Immature natural killer cell (primary cell): Measurements from ENCODE around the gene NEURL1. TPM values are rescaled to one million over a fixed set of nuclear protein-coding genes. Genes with fewer than 3 reads are reported as not detected.

Experiments used
- DNase-seq, 3 donors: peaks; one replicate each; pipeline ENCODE4 v3.0.0; 2022; ENCODE audit warnings: mixed read lengths in 1 of 3
- H3K27ac Mint-ChIP-seq, 6 donors: one replicate each; pipeline ENCODE4 v1.8.0; 2020; ENCODE audit warnings: mixed read lengths in 6 of 6, mild to moderate bottlenecking in 5 of 6, inconsistent platforms in 4 of 6, moderate library complexity in 3 of 6
- H3K27me3 Mint-ChIP-seq, 3 donors: one replicate each; pipeline ENCODE4 v1.8.0; 2020 to 2021; ENCODE audit warnings: low read depth in 3 of 3, mild to moderate bottlenecking in 3 of 3, mixed read lengths in 3 of 3, moderate library complexity in 3 of 3, inconsistent platforms in 1 of 3
- H3K36me3 Mint-ChIP-seq, 3 donors: one replicate each; pipeline ENCODE4 v1.8.0; 2020; ENCODE audit warnings: mixed read lengths in 3 of 3, inconsistent platforms in 2 of 3, mild to moderate bottlenecking in 2 of 3
- H3K4me1 Mint-ChIP-seq, 2 donors: one replicate each; pipeline ENCODE4 v1.8.0; 2020; ENCODE audit warnings: inconsistent platforms in 2 of 2, mild to moderate bottlenecking in 2 of 2, mixed read lengths in 2 of 2, moderate library complexity in 1 of 2
- H3K4me3 Mint-ChIP-seq, 5 donors: one replicate each; pipeline ENCODE4 v1.8.0; 2020; ENCODE audit warnings: mild to moderate bottlenecking in 5 of 5, mixed read lengths in 5 of 5, inconsistent platforms in 3 of 5, moderate library complexity in 3 of 5
- H3K9me3 Mint-ChIP-seq, 6 donors: one replicate each; pipeline ENCODE4 v1.8.0; 2020; ENCODE audit warnings: mild to moderate bottlenecking in 6 of 6, mixed read lengths in 6 of 6, inconsistent platforms in 4 of 6, moderate library complexity in 3 of 6
- polyA plus RNA-seq, 3 donors: library from polyadenylated mRNA; unstranded; fragments of 300-500 nt; fragmentation: Illumina TruSeq; gene quantifications; one replicate each; pipeline ENCODE4 v1.2.3, GENCODE V29; 2021

NEURL1 gene
- polyA plus RNA-seq, 3 donors from 2014 or later = 0.07 to 0.35 TPM; not detected in 1

GRCh38 chr10:103636492-103636891, 143.0 kb downstream of the NEURL1 start:
- Mint-ChIP-seq H3K9me3 (no peaks in the 10 kb centered on the region), H3K27ac (no peak overlapping the region), H3K36me3 (no peaks in the 10 kb centered on the region), H3K27me3 (peaks cover 0 to 1% (median 0%) of the 10 kb centered on the region in 3 donors), H3K4me1 (peaks cover 0 to 13% of the 10 kb centered on the region in 2 donors), H3K4me3 (no peak overlapping the region)
- DNase-seq = no peak

- Mint-ChIP-seq H3K4me1 (peaks cover 0 to 10% of the 10 kb centered on the region in 2 donors), H3K27ac (no peak overlapping the region), H3K9me3 (no peaks in the 10 kb centered on the region), H3K36me3 (no peaks in the 10 kb centered on the region), H3K27me3 (peaks cover 0 to 1% (median 0%) of the 10 kb centered on the region in 3 donors), H3K4me3 (no peak overlapping the region)
- DNase-seq = no peak
Observed at GRCh38 chr10:103637011-103637410, 143.5 kb downstream of the NEURL1 start.

- H3K9me3 Mint-ChIP-seq = no peaks in the 10 kb centered on the region
- peaks cover 0 to 1% (median 0%) of the 10 kb centered on the region in 3 donors for H3K27me3 Mint-ChIP-seq
- no peak overlapping the region for H3K27ac Mint-ChIP-seq
- peaks cover 0 to under 1% of the 10 kb centered on the region in 2 donors for H3K4me1 Mint-ChIP-seq
- no peak overlapping the region for H3K4me3 Mint-ChIP-seq
- no peaks in the 10 kb centered on the region for H3K36me3 Mint-ChIP-seq
- DNase-seq = no peak
Observed at GRCh38 chr10:103637927-103638557, 144.5 kb downstream of the NEURL1 start.

GRCh38 chr10:103638948-103639347, 145.4 kb downstream of the NEURL1 start:
- H3K36me3 Mint-ChIP-seq = no peaks in the 10 kb centered on the region
- H3K9me3 Mint-ChIP-seq = no peaks in the 10 kb centered on the region
- no peak for DNase-seq
- peaks cover 0 to 1% (median 0%) of the 10 kb centered on the region in 3 donors for H3K27me3 Mint-ChIP-seq
- H3K4me1 Mint-ChIP-seq = no peaks in the 10 kb centered on the region
- no peak overlapping the region for H3K4me3 Mint-ChIP-seq
- H3K27ac Mint-ChIP-seq = peak overlapping the region in 1 of 6 donors; percentile 27

- H3K9me3 Mint-ChIP-seq = no peaks in the 10 kb centered on the region
- H3K4me3 Mint-ChIP-seq = no peak overlapping the region
- H3K36me3 Mint-ChIP-seq = no peaks in the 10 kb centered on the region
- H3K27me3 Mint-ChIP-seq = peaks cover 0 to 2% (median 1%) of the 10 kb centered on the region in 3 donors
- no peak for DNase-seq
- peak overlapping the region in 1 of 6 donors; percentile 12 for H3K27ac Mint-ChIP-seq
- no peaks in the 10 kb centered on the region for H3K4me1 Mint-ChIP-seq
Observed at GRCh38 chr10:103640436-103641181, 147.1 kb downstream of the NEURL1 start.

- DNase-seq = no peak
- Mint-ChIP-seq H3K4me1 (no peaks in the 10 kb centered on the region), H3K27me3 (peaks cover 0 to 2% (median 1%) of the 10 kb centered on the region in 3 donors), H3K36me3 (no peaks in the 10 kb centered on the region), H3K9me3 (no peaks in the 10 kb centered on the region), H3K4me3 (no peak overlapping the region), H3K27ac (no peak overlapping the region)
Observed at GRCh38 chr10:103641326-103641725, 147.8 kb downstream of the NEURL1 start.

Other genes starting within 250 kb of the NEURL1 start
- gene RPEL1, start 247.8 kb upstream of the NEURL1 start, polyA plus RNA-seq = not detected
- gene INA, start 216.6 kb upstream of the NEURL1 start, polyA plus RNA-seq = not detected
- 10 to 100 TPM in 1 of 3 donors, 1 to 10 TPM in 2; 7.5 to 11.6 (median 9.1) TPM for gene PCGF6, start 142.6 kb upstream of the NEURL1 start, polyA plus RNA-seq
- gene TAF5, start 125.7 kb upstream of the NEURL1 start, polyA plus RNA-seq = 1 to 10 TPM; 2.1 to 3.1 (median 2.8) TPM
- gene ATP5MK, start 97.2 kb upstream of the NEURL1 start, polyA plus RNA-seq = 100 to 1,000 TPM; 420 to 588 (median 479) TPM
- 10 to 100 TPM in 1 of 3 donors, 1 to 10 TPM in 1, under 1 TPM in 1; 0.67 to 12.0 (median 6.6) TPM for gene PDCD11, start 97.1 kb upstream of the NEURL1 start, polyA plus RNA-seq
- 100 to 1,000 TPM in 1 of 3 donors, 10 to 100 TPM in 2; 43.3 to 125 (median 72.6) TPM for gene CALHM2, start 41.3 kb upstream of the NEURL1 start, polyA plus RNA-seq
- under 1 TPM in 2 of 3 donors, not detected in 1; 0.56 to 0.91 TPM for gene CALHM1, start 34.8 kb upstream of the NEURL1 start, polyA plus RNA-seq
- gene CALHM3, start 14.5 kb upstream of the NEURL1 start, polyA plus RNA-seq = not detected